Caco-2 (cell line): ENCODE measurements around the gene DNAH8. TPM values are rescaled to one million over a fixed set of nuclear protein-coding genes. Genes with fewer than 3 reads are reported as not detected.

Experiments used
- BruUV-seq: library from RNA; stranded (reverse); fragments of 400-500 nt; replicated peaks from 2 replicates; lab custom pipeline; 2021; lab: Mats Ljungman, UMichigan
- CTCF ChIA-PET: fragments of 300-600 bp; sonication (Branson Sonifier 250); formaldehyde crosslinking; loops from one replicate; lab custom pipeline; 2022; ENCODE audit warnings: antibody characterized with exemption; lab: Charles Lee
- POLR2A ChIA-PET: fragments of 300-600 bp; sonication (Branson Sonifier 250); formaldehyde crosslinking; loops from one replicate; lab custom pipeline; 2022; ENCODE audit warnings: antibody characterized with exemption; lab: Charles Lee
- DNase-seq, 2 experiments: peaks; one replicate each; pipeline versions ENCODE4 v3.0.0 to v3.0.0-alpha.2; 2020 to 2022
- H3K27me3 ChIP-seq: replicated peaks from 2 replicates; pipeline ENCODE4 v1.6.0; 2011; ENCODE audit warnings: low read length; ENCODE audit not compliant: control insufficient read depth, insufficient read depth
- H3K36me3 ChIP-seq: 2 replicates; pipeline ENCODE4 v1.5.1; 2011; ENCODE audit warnings: low read length; ENCODE audit not compliant: control insufficient read depth, insufficient read depth
- H3K4me1 ChIP-seq: fragments of 250-450 bp; sonication (Bioruptor Pico); 2 replicates; pipeline ENCODE4 v1.5.1; 2020; ENCODE audit warnings: mild to moderate bottlenecking
- H3K4me3 ChIP-seq: 2 replicates; pipeline ENCODE4 v1.5.1; 2011; ENCODE audit warnings: low read depth, mild to moderate bottlenecking, control low read depth, low read length
- H3K9me3 ChIP-seq: fragments of 250-450 bp; sonication (Bioruptor Pico); 2 replicates; pipeline ENCODE4 v1.5.1; 2020; ENCODE audit warnings: mild to moderate bottlenecking, moderate library complexity
- H3K27ac Mint-ChIP-seq: one replicate; pipeline ENCODE4 v1.8.0; 2022; ENCODE audit warnings: mixed read lengths; ENCODE audit not compliant: unreplicated experiment
- H3K27me3 Mint-ChIP-seq: one replicate; pipeline ENCODE4 v1.8.0; 2022; ENCODE audit warnings: mixed read lengths; ENCODE audit not compliant: insufficient read depth, unreplicated experiment
- H3K36me3 Mint-ChIP-seq: one replicate; pipeline ENCODE4 v1.8.0; 2022; ENCODE audit warnings: mild to moderate bottlenecking, mixed read lengths; ENCODE audit not compliant: insufficient read depth, unreplicated experiment
- H3K4me1 Mint-ChIP-seq: one replicate; pipeline ENCODE4 v1.8.0; 2022; ENCODE audit warnings: low read depth, mixed read lengths; ENCODE audit not compliant: unreplicated experiment
- H3K4me3 Mint-ChIP-seq: one replicate; pipeline ENCODE4 v1.8.0; 2022; ENCODE audit warnings: mild to moderate bottlenecking, moderate library complexity, mixed read lengths; ENCODE audit not compliant: unreplicated experiment
- H3K9me3 Mint-ChIP-seq: one replicate; pipeline ENCODE4 v1.8.0; 2022; ENCODE audit warnings: mixed read lengths; ENCODE audit not compliant: unreplicated experiment
- intact Hi-C: fragments of 100-400 bp; cut with micrococcal nuclease; formaldehyde crosslinking; loops from one replicate; pipeline ENCODE4 v1.10.0; 2022; ENCODE audit not compliant: unreplicated experiment
- total RNA-seq: library from RNA; stranded (reverse); gene quantifications from 2 replicates; pipeline ENCODE4 v1.2.3, GENCODE V29; 2022
- TF ChIP-seq, protein P1 (sequence below), 2 experiments: fragments of 200-600 bp in 1 of 2; IDR thresholded peaks; 1 replicate in 1 of 2; 2 replicates in 1 of 2; pipeline versions ENCODE4 v1.5.1 to v1.8.0; 2011 to 2022; ENCODE audit warnings: antibody characterized with exemption in 1 of 2, control low read depth in 1 of 2, inconsistent platforms in 1 of 2, low read depth in 1 of 2, low read length in 1 of 2, mild to moderate bottlenecking in 1 of 2, moderate library complexity in 1 of 2; ENCODE audit not compliant: insufficient read depth in 1 of 2, severe bottlenecking in 1 of 2, unreplicated experiment in 1 of 2

Gene DNAH8
- total RNA-seq, 1 experiment from 2014 or later: not detected

DNA sequence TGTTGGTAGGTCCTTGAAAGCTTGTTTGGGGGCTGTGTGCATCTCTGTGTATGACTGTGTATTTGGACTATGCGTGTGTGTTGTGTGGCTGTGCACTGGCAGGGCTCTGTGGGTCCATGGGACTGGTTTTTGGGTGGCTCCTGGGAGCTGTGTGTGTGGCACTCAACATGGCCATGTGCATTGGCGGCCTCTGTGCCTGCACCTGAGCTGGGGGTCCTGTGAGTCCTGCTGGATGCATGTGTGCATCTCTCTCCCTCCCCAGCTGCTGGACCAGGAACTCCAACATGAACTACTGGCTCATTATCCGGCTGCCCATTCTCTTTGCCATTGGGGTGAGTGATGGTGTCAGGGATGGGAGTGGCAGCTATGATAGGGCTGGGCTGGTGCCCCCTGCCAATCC lies 363.6 kb downstream of the DNAH8 start:
- Histone ChIP-seq H3K36me3 (no peaks in the 10 kb centered on the region), H3K27me3 (no peaks in the 10 kb centered on the region), H3K4me1 (no peaks in the 10 kb centered on the region), H3K4me3 (no peak overlapping the region), H3K9me3 (no peaks in the 10 kb centered on the region)
- CTCF ChIA-PET: no interaction called here
- H3K9me3 Mint-ChIP-seq: no peaks in the 10 kb centered on the region
- H3K27me3 Mint-ChIP-seq: no peaks in the 10 kb centered on the region
- intact Hi-C loops: no loop called here
- BruUV-seq: no TSS peak
- no peak overlapping the region for H3K4me3 Mint-ChIP-seq
- no peaks in the 10 kb centered on the region for H3K4me1 Mint-ChIP-seq
- TF ChIP-seq, protein P1, sequence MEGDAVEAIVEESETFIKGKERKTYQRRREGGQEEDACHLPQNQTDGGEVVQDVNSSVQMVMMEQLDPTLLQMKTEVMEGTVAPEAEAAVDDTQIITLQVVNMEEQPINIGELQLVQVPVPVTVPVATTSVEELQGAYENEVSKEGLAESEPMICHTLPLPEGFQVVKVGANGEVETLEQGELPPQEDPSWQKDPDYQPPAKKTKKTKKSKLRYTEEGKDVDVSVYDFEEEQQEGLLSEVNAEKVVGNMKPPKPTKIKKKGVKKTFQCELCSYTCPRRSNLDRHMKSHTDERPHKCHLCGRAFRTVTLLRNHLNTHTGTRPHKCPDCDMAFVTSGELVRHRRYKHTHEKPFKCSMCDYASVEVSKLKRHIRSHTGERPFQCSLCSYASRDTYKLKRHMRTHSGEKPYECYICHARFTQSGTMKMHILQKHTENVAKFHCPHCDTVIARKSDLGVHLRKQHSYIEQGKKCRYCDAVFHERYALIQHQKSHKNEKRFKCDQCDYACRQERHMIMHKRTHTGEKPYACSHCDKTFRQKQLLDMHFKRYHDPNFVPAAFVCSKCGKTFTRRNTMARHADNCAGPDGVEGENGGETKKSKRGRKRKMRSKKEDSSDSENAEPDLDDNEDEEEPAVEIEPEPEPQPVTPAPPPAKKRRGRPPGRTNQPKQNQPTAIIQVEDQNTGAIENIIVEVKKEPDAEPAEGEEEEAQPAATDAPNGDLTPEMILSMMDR (IDR thresholded peaks at IDR 0.05; ENCODE audit: insufficient read depth in 1 of 2, low read depth in 1 of 2, low read length in 1 of 2, severe bottlenecking in 1 of 2, unreplicated experiment in 1 of 2): no peak
- no peak overlapping the region for H3K27ac Mint-ChIP-seq
- DNase-seq: no peak
- no peaks in the 10 kb centered on the region for H3K36me3 Mint-ChIP-seq
- POLR2A ChIA-PET: no interaction called here

GRCh38 chr6:39079197-39080125 lies 364.4 kb downstream of the DNAH8 start:
- ChIA-PET CTCF (no interaction called here), POLR2A (no interaction called here)
- no peaks in the 10 kb centered on the region for H3K36me3 Mint-ChIP-seq
- H3K4me3 ChIP-seq: no peak overlapping the region
- intact Hi-C loops: no loop called here
- TF ChIP-seq, protein P1 (IDR thresholded peaks at IDR 0.05; ENCODE audit: insufficient read depth in 1 of 2, low read depth in 1 of 2, low read length in 1 of 2, severe bottlenecking in 1 of 2, unreplicated experiment in 1 of 2): no peak
- no peaks in the 10 kb centered on the region for H3K9me3 ChIP-seq
- no peak overlapping the region for H3K27ac Mint-ChIP-seq
- H3K4me1 Mint-ChIP-seq: no peaks in the 10 kb centered on the region
- no peaks in the 10 kb centered on the region for H3K4me1 ChIP-seq
- H3K36me3 ChIP-seq: no peaks in the 10 kb centered on the region
- H3K4me3 Mint-ChIP-seq: no peak overlapping the region
- H3K27me3 ChIP-seq: no peaks in the 10 kb centered on the region
- H3K27me3 Mint-ChIP-seq: no peaks in the 10 kb centered on the region
- H3K9me3 Mint-ChIP-seq: no peaks in the 10 kb centered on the region
- DNase-seq: no peak
- no TSS peak for BruUV-seq

Other genes starting within 250 kb of the DNAH8 start
- 19.0 and 19.6 TPM in 2 replicates for gene BTBD9, start 75.4 kb upstream of the DNAH8 start, total RNA-seq
- 146 and 155 TPM in 2 replicates for gene GLO1, start 12.2 kb upstream of the DNAH8 start, total RNA-seq